K562 (cell line): Measurements from ENCODE around the gene TMEM248. TPM values are rescaled to one million over a fixed set of nuclear protein-coding genes. Genes with fewer than 3 reads are reported as not detected.

Experiments
- ATAC-seq: fragments of 200-7000 bp; cut with Tn5 transposase; 3 replicates; pipeline ENCODE4 v1.9.1; 2020; ENCODE audit warnings: moderate library complexity
- BruUV-seq: library from RNA; stranded (reverse); fragments of 400-500 nt; replicated peaks from 2 replicates; lab custom pipeline; 2021; lab: Mats Ljungman, UMichigan
- CTCF ChIA-PET: fragments of 300-600 bp; formaldehyde crosslinking; extraction: SDS; loops from one replicate; lab custom pipeline; 2021; ENCODE audit warnings: low intra/inter-chr PET ratio; lab: Yijun Ruan, JAX
- POLR2A ChIA-PET: fragments of 300-600, 350-650 bp; sonication (Branson Sonifier 250); formaldehyde crosslinking; extraction: SDS; loops from one replicate; lab custom pipeline; 2021; ENCODE audit warnings: antibody characterized with exemption, inconsistent platforms; lab: Yijun Ruan, JAX
- DNase-seq, 4 experiments: peaks; one replicate each; pipeline versions ENCODE4 v3.0.0 to v3.0.0-alpha.2; 2011 to 2018; ENCODE audit warnings: low spot score in 3 of 4, mixed read lengths in 3 of 4; ENCODE audit errors: extremely low read depth in 1 of 4
- FAIRE-seq: peaks from 2 replicates; lab custom pipeline; 2011; peaks lifted over from hg19 to GRCh38; lab: Jason Lieb, UNC
- H2AFZ ChIP-seq: 2 replicates; pipeline ENCODE4 v1.6.0; 2011; ENCODE audit warnings: low read depth, low read length, control low read depth, inconsistent platforms
- H3K27ac ChIP-seq: fragments of 200-600 bp; 3 replicates; pipeline ENCODE4 v1.8.0; 2011; ENCODE audit warnings: low read depth, mild to moderate bottlenecking, control low read depth, inconsistent platforms, low read length, moderate library complexity, mixed read lengths; ENCODE audit errors: extremely low read depth
- H3K27me3 ChIP-seq, 2 experiments: fragments of 300-600 bp in 1 of 2; 2 replicates in 1 of 2; 3 replicates in 1 of 2; pipeline versions ENCODE4 v1.6.0 to v1.8.0; 2011; ENCODE audit warnings: inconsistent platforms in 2 of 2, low read length in 2 of 2, mild to moderate bottlenecking in 1 of 2, mixed read lengths in 1 of 2, moderate library complexity in 1 of 2; ENCODE audit not compliant: control insufficient read depth in 2 of 2, insufficient read depth in 2 of 2
- H3K36me3 ChIP-seq: fragments of 300-600 bp; 3 replicates; pipeline ENCODE4 v1.8.0; 2011; ENCODE audit warnings: mild to moderate bottlenecking, low read length, inconsistent platforms; ENCODE audit not compliant: control insufficient read depth, insufficient read depth
- H3K4me1 ChIP-seq, 2 experiments: fragments of 200-600 bp in 1 of 2; replicated peaks in 1 of 2; 2 replicates in 1 of 2; 3 replicates in 1 of 2; pipeline versions ENCODE4 v1.5.1 to v1.8.0; 2011; ENCODE audit warnings: inconsistent platforms in 2 of 2, low read length in 2 of 2, mild to moderate bottlenecking in 1 of 2, mixed read lengths in 1 of 2, moderate library complexity in 1 of 2; ENCODE audit not compliant: control insufficient read depth in 2 of 2, insufficient read depth in 2 of 2
- H3K4me2 ChIP-seq: 2 replicates; pipeline ENCODE4 v1.6.1; 2011; ENCODE audit warnings: low read length, control low read depth, inconsistent platforms, mixed read lengths; ENCODE audit not compliant: insufficient read depth
- H3K4me3 ChIP-seq: fragments of 200-600 bp; sonication (generic), shearing (Covaris generic); 2 replicates; pipeline ENCODE4 v1.5.1; 2016; ENCODE audit warnings: control low read depth, inconsistent platforms
- H3K79me2 ChIP-seq: fragments of 200-600 bp; 3 replicates; pipeline ENCODE4 v1.8.0; 2011; ENCODE audit warnings: low read length, inconsistent platforms; ENCODE audit not compliant: control insufficient read depth, insufficient read depth
- H3K9ac ChIP-seq, 2 experiments: 2 replicates each; pipeline versions ENCODE4 v1.6.0 to v1.6.1; 2011; ENCODE audit warnings: low read depth in 2 of 2, low read length in 2 of 2, control low read depth in 1 of 2, inconsistent platforms in 1 of 2, mild to moderate bottlenecking in 1 of 2, mixed read lengths in 1 of 2; ENCODE audit not compliant: insufficient read depth in 1 of 2
- H3K9me1 ChIP-seq: one replicate; pipeline ENCODE4 v1.6.0; 2011; ENCODE audit warnings: inconsistent platforms, mild to moderate bottlenecking, low read length, moderate library complexity; ENCODE audit not compliant: control insufficient read depth, insufficient read depth
- H3K9me3 ChIP-seq: replicated peaks from 2 replicates; pipeline ENCODE4 v1.5.1; 2011; ENCODE audit warnings: low read depth, low read length, inconsistent platforms; ENCODE audit not compliant: control insufficient read depth, insufficient read depth
- H4K20me1 ChIP-seq: replicated peaks from 2 replicates; pipeline ENCODE4 v1.6.1; 2011; ENCODE audit warnings: low read length, inconsistent platforms, mixed read lengths; ENCODE audit not compliant: control insufficient read depth, insufficient read depth
- BCOR ChIP-seq: fragments of 450-650 bp; IDR thresholded peaks from 2 replicates; pipeline ENCODE4 v1.6.1; 2016
- KAT7 ChIP-seq: sonication (generic); formaldehyde crosslinking; IDR thresholded peaks from 2 replicates; pipeline ENCODE4 v1.8.0; 2022; ENCODE audit warnings: missing genetic modification reagents, mild to moderate bottlenecking, borderline replicate concordance
- KLF13 ChIP-seq: fragments of 450-650 bp; IDR thresholded peaks from 2 replicates; pipeline ENCODE4 v1.6.1; 2016; ENCODE audit warnings: missing genetic modification characterization, low read depth, mild to moderate bottlenecking, missing compliant biosample characterization, moderate library complexity, borderline replicate concordance
- MEF2D ChIP-seq: conservative IDR thresholded peaks from 2 replicates; pipeline ENCODE4 v1.6.1; 2016; ENCODE audit warnings: low read depth, missing genetic modification characterization, missing compliant biosample characterization
- MEIS2 ChIP-seq: fragments of 450-650 bp; IDR thresholded peaks from 2 replicates; pipeline ENCODE4 v1.6.1; 2014; ENCODE audit warnings: mild to moderate bottlenecking; ENCODE audit not compliant: partially characterized antibody
- PRPF4 ChIP-seq: fragments of 200-400 bp; formaldehyde crosslinking; IDR thresholded peaks from one replicate; pipeline ENCODE4 v1.6.1; 2017; ENCODE audit warnings: low read length, low read depth, mild to moderate bottlenecking; ENCODE audit not compliant: insufficient read depth, poor library complexity, severe bottlenecking
- RBM25 ChIP-seq: fragments of 200-400 bp; formaldehyde crosslinking; IDR thresholded peaks from 2 replicates; pipeline ENCODE4 v1.6.1; 2018; ENCODE audit warnings: low read length, low read depth, moderate library complexity; ENCODE audit not compliant: severe bottlenecking
- SMARCE1 ChIP-seq: fragments of 450-650 bp; IDR thresholded peaks from 2 replicates; pipeline ENCODE4 v1.7.1; 2016; ENCODE audit warnings: mild to moderate bottlenecking
- ZNF121 ChIP-seq: sonication (generic); formaldehyde crosslinking; conservative IDR thresholded peaks from 2 replicates; pipeline ENCODE4 v1.8.0; 2022; ENCODE audit warnings: missing genetic modification reagents
- WGBS: fragments of 100-300 bp; shearing (Covaris generic); methylation state at CpG from one replicate; pipeline ENCODE4 v1.1.6; 2016; ENCODE audit warnings: low coverage, mixed read lengths; ENCODE audit not compliant: insufficient coverage; ENCODE audit errors: missing lambda C conversion rate; 5-methylcytosine and 5-hydroxymethylcytosine counted together
- in situ Hi-C: fragments of 300-500 bp; cut with MboI; formaldehyde crosslinking; loops from 4 replicates; pipeline ENCODE4 v1.15.0; 2018; ENCODE audit warnings: inconsistent platforms, mixed read lengths
- intact Hi-C: fragments of 100-400 bp; cut with micrococcal nuclease; formaldehyde crosslinking; loops from 2 replicates; pipeline ENCODE4 v1.14.2; 2022
- polyA plus RNA-seq, 8 experiments: library from polyadenylated mRNA; depleted of rRNA in 4 of 8; stranded (reverse) in 5 of 8; unstranded in 3 of 8; fragments of >200 nt; fragmentation: Nextera tagmentation in 2 of 8; fragmentation: Illumina TruSeq in 1 of 8; extraction: Ambion mirVana in 2 of 8; extraction: Trizol in 1 of 8; gene quantifications; 2 replicates each; pipeline versions ENCODE4 v1.2.1 to v1.2.3, GENCODE V29; 2011 to 2014; ENCODE audit warnings: inconsistent platforms in 1 of 8, missing spikeins in 1 of 8
- total RNA-seq, 7 experiments: library from RNA; depleted of rRNA in 6 of 7; stranded (reverse); fragments of >200 nt in 6 of 7; fragmentation: Illumina TruSeq in 2 of 7; extraction: Trizol in 2 of 7; gene quantifications; 2 replicates each; pipeline versions ENCODE4 v1.2.1 to v1.2.3, GENCODE V29; 2011 to 2021; ENCODE audit warnings: low replicate concordance in 1 of 7

The TMEM248 gene
- total and polyA plus RNA-seq, 9 of the 15 experiments (the other 6 are each of a cell fraction or from before 2014, with no cell fraction given): 6.3 to 132 (median 64.4) TPM

DNA sequence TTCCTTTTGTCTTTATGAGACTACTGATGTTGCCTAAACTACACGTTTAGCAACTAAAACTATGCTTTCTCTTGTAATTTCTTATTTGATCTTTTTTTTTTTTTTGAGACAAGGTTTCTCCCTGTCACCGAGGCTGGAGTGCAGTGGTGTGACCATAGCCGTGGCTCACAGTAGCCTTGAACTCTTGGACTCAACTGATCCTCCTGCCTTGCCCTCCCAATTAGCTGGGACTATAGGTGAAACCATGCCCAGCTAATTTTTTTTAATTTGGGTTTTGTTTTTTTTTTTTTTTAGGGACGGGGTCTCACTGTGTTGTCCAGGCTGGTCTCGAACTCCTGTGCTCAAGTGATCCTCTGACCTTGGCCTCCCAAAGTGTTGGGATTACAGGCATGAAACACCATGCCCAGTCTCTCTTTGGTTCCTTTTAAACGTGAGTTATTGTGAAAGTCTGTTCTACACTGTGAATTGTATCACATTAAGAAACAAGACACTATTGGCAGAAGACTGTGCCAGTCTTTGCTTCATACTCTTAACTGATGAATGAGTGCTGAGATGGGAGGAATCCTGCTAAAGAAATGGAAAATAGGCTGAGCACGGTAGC is 6.4 kb downstream of the TMEM248 start:
- no peak overlapping the region for H3K27ac ChIP-seq
- H3K9me3 ChIP-seq: no peaks in the 10 kb centered on the region
- H3K36me3 ChIP-seq: peaks cover 65% of the 10 kb centered on the region
- H3K9ac ChIP-seq: no peak overlapping the region
- POLR2A ChIA-PET: interaction anchor here (0.6 to 1.3 kb wide), 3 partner anchors 13 to 479 kb away, joined by 3 to 4 read pairs (median 3); no protein-coding TSS in a partner anchor
- no peak overlapping the region for H2AFZ ChIP-seq
- 85% methylated on average over 7 of the region's 7 CpGs for WGBS
- no peak for DNase-seq
- in situ Hi-C loops: no loop called here
- no peaks in the 10 kb centered on the region for H3K27me3 ChIP-seq
- CTCF ChIA-PET: no interaction called here
- H3K79me2 ChIP-seq: peaks cover 95% of the 10 kb centered on the region
- ATAC-seq: no peak
- BruUV-seq: no TSS peak
- no peaks in the 10 kb centered on the region for H3K9me1 ChIP-seq
- peaks cover 15% of the 10 kb centered on the region for H4K20me1 ChIP-seq
- TF ChIP-seq BCOR (peak; percentile 27; the same call in 1 of the 2 replicates), ZNF121 (CRISPR knock-in tag) (peak; percentile 91), SMARCE1 (no peak), PRPF4 (no peak)
- intact Hi-C loops: no loop called here
- H3K4me2 ChIP-seq: no peak overlapping the region
- H3K4me1 ChIP-seq: peaks cover 16 to 26% of the 10 kb centered on the region in 2 experiments; a peak in 4 of 5 replicates
- no peak overlapping the region for H3K4me3 ChIP-seq
- FAIRE-seq: no peak

DNA sequence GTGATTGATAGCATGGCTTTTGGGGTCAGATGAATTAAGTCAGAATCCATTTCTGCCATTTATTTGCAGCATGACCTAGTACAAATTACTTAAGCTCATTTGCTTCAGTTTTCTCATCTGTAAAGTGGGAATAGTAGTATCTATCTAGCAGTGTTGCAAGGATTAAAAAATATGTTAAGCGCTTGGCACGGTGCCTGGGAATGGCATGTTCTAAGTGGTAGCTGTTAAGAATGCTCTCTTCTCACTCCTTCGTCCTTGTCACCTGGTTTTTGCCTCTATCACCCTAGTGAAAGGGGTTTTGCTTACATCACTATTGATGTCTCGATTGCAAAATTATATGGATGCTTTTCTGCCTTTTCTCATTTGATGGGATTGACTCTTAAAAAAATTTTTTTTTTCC is 7.4 kb downstream of the TMEM248 start:
- Histone ChIP-seq H3K79me2 (peaks cover 95% of the 10 kb centered on the region), H3K4me2 (no peak overlapping the region), H4K20me1 (peaks cover 21% of the 10 kb centered on the region), H3K27me3 (no peaks in the 10 kb centered on the region), H3K9ac (no peak overlapping the region), H3K9me1 (no peaks in the 10 kb centered on the region), H3K4me3 (no peak overlapping the region), H3K4me1 (peaks cover 20 to 27% of the 10 kb centered on the region in 2 experiments; a peak in 4 of 5 replicates), H3K9me3 (no peaks in the 10 kb centered on the region), H3K36me3 (peaks cover 59% of the 10 kb centered on the region), H3K27ac (no peak overlapping the region), H2AFZ (no peak overlapping the region)
- no TSS peak for BruUV-seq
- no peak for ATAC-seq
- DNase-seq: no peak
- in situ Hi-C loops (no loop called here), intact Hi-C loops (no loop called here)
- no peak for FAIRE-seq
- WGBS: 92% methylated on average over 4 of the region's 4 CpGs
- TF ChIP-seq RBM25 (peak; percentile 57), MEIS2 (peak; percentile 32), KLF13 (tag) (no peak), MEF2D (tag) (no peak), KAT7 (no peak)
- POLR2A ChIA-PET: interaction anchor here (0.6 to 2.2 kb wide), 3 partner anchors 9 to 391 kb away, joined by 3 to 7 read pairs (median 4); no protein-coding TSS in a partner anchor
- CTCF ChIA-PET: no interaction called here
